Measurements from ENCODE around the gene VCL.
A peak's percentile ranks its signal among the peaks of the same experiment; 100 is the strongest.

GRCh38 chr10:74081192-74081803 is 83.4 kb downstream of the VCL start:
- TF ChIP-seq CTCF (IDR thresholded peaks at IDR 0.05), result peak; percentile 70
- TF ChIP-seq POLR2A (IDR thresholded peaks at IDR 0.05), result no peak
- TF ChIP-seq POLR2AphosphoS5 (IDR thresholded peaks at IDR 0.05), result no peak
- TF ChIP-seq EP300 (IDR thresholded peaks at IDR 0.05), result no peak

Data from suprapubic skin (tissue), 4 donors.